Activated CD8-positive, alpha-beta memory T cell treated with anti-CD3 and anti-CD28 coated beads for 1 hour (primary cell): ENCODE results near the gene HELZ.
"Not testable (repeated sequence)": the region's sequence is repeated elsewhere in the genome, so short reads cannot be mapped to it uniquely, and the experiment has no call there.

Experiments used
- DNase-seq, 2 donors: peaks; one replicate each; pipeline ENCODE4 v3.0.0-alpha.2; 2020; ENCODE audit warnings: low read depth in 1 of 2; ENCODE audit errors: extremely low read depth in 1 of 2

Gene HELZ

GRCh38 chr17:67265436-67266019 lies 20.5 kb upstream of the HELZ start:
- no peak for DNase-seq

- no peak for DNase-seq
These were observed 17.6 kb upstream of the HELZ start for GRCh38 chr17:67262435-67263117.

GRCh38 chr17:67260170-67260987 lies 15.4 kb upstream of the HELZ start:
- DNase-seq, result no peak

- DNase-seq, result no peak
These were observed 13.9 kb upstream of the HELZ start for GRCh38 chr17:67258821-67259468.

- DNase-seq, result no peak
These were observed 11.2 kb upstream of the HELZ start for GRCh38 chr17:67256075-67256732.

- no peak for DNase-seq
These were observed 8.4 kb upstream of the HELZ start for GRCh38 chr17:67253384-67253783.

- DNase-seq, result not testable (repeated sequence)
These were observed 6.6 kb upstream of the HELZ start for GRCh38 chr17:67251586-67251985.

- DNase-seq, result no peak
These were observed 3.3 kb upstream of the HELZ start for GRCh38 chr17:67248291-67248690.

GRCh38 chr17:67247416-67247900 lies 2.5 kb upstream of the HELZ start:
- DNase-seq, result no peak

GRCh38 chr17:67246653-67247415 lies 1.8 kb upstream of the HELZ start:
- no peak for DNase-seq

- no peak for DNase-seq
These were observed 1.3 kb upstream of the HELZ start for GRCh38 chr17:67246403-67246652.

GRCh38 chr17:67245694-67246402 lies 852 bp upstream of the HELZ start:
- DNase-seq, result no peak

GRCh38 chr17:67244431-67245072 lies 444 bp downstream of the HELZ start:
- DNase-seq, result no peak

- no peak for DNase-seq
These were observed 1.7 kb downstream of the HELZ start for GRCh38 chr17:67243284-67243683.

- DNase-seq, result no peak
These were observed 3.2 kb downstream of the HELZ start for GRCh38 chr17:67241719-67242341.

GRCh38 chr17:67239597-67239996 lies 5.4 kb downstream of the HELZ start:
- DNase-seq, result no peak

GRCh38 chr17:67238991-67239390 lies 6.0 kb downstream of the HELZ start:
- no peak for DNase-seq

GRCh38 chr17:67232441-67232840 lies 12.6 kb downstream of the HELZ start:
- DNase-seq, result no peak
